Activated CD8-positive, alpha-beta T cell treated with anti-CD3 and anti-CD28 coated beads for 36 hours (primary cell): ENCODE measurements around the gene SPATA1. TPM values are rescaled to one million over a fixed set of nuclear protein-coding genes. Genes with fewer than 3 reads are reported as not detected.

Experiments
- ATAC-seq: fragments of 200-7000 bp; cut with Tn5 transposase; one replicate; pipeline ENCODE4 v1.10.0; 2021; ENCODE audit warnings: mild to moderate bottlenecking, moderate library complexity
- CTCF ChIA-PET: fragments of 350-600 bp; sonication (Branson Sonifier 250); formaldehyde crosslinking; loops from one replicate; lab custom pipeline; 2021; ENCODE audit warnings: antibody characterized with exemption; lab: Charles Lee
- POLR2A ChIA-PET: fragments of 350-600 bp; sonication (Branson Sonifier 250); formaldehyde crosslinking; loops from one replicate; lab custom pipeline; 2021; ENCODE audit warnings: antibody characterized with exemption; lab: Charles Lee
- DNase-seq: peaks from one replicate; pipeline ENCODE4 v3.0.0-alpha.2; 2020
- H3K27ac Mint-ChIP-seq: one replicate; pipeline ENCODE4 v1.8.0; 2021; ENCODE audit warnings: mild to moderate bottlenecking, mixed read lengths
- H3K27me3 Mint-ChIP-seq: one replicate; pipeline ENCODE4 v1.8.0; 2021; ENCODE audit warnings: mixed read lengths
- H3K36me3 Mint-ChIP-seq: one replicate; pipeline ENCODE4 v1.8.0; 2021; ENCODE audit warnings: low read depth, mixed read lengths
- H3K4me1 Mint-ChIP-seq: one replicate; pipeline ENCODE4 v1.8.0; 2021; ENCODE audit warnings: low read depth, mixed read lengths
- H3K4me3 Mint-ChIP-seq: one replicate; pipeline ENCODE4 v1.8.0; 2021; ENCODE audit warnings: mild to moderate bottlenecking, moderate library complexity, mixed read lengths
- H3K9me3 Mint-ChIP-seq: one replicate; pipeline ENCODE4 v1.8.0; 2021; ENCODE audit warnings: mixed read lengths
- intact Hi-C: fragments of 100-400 bp; cut with micrococcal nuclease; formaldehyde crosslinking; loops from one replicate; pipeline ENCODE4 v1.10.0; 2022
- total RNA-seq, 2 experiments: library from RNA; stranded (reverse); gene quantifications; one replicate each; pipeline ENCODE4 v1.2.3, GENCODE V29; 2021
- TF ChIP-seq, protein P1 (sequence below): fragments of 200-600 bp; IDR thresholded peaks from one replicate; pipeline ENCODE4 v1.8.0; 2022; ENCODE audit warnings: antibody characterized with exemption, mild to moderate bottlenecking

Gene SPATA1
- total RNA-seq, 2 experiments from 2014 or later, result 2.5 to 3.0 TPM

- no peak for DNase-seq
- no peak overlapping the region for H3K27ac Mint-ChIP-seq
- no peak overlapping the region for H3K4me3 Mint-ChIP-seq
- TF ChIP-seq, protein P1, sequence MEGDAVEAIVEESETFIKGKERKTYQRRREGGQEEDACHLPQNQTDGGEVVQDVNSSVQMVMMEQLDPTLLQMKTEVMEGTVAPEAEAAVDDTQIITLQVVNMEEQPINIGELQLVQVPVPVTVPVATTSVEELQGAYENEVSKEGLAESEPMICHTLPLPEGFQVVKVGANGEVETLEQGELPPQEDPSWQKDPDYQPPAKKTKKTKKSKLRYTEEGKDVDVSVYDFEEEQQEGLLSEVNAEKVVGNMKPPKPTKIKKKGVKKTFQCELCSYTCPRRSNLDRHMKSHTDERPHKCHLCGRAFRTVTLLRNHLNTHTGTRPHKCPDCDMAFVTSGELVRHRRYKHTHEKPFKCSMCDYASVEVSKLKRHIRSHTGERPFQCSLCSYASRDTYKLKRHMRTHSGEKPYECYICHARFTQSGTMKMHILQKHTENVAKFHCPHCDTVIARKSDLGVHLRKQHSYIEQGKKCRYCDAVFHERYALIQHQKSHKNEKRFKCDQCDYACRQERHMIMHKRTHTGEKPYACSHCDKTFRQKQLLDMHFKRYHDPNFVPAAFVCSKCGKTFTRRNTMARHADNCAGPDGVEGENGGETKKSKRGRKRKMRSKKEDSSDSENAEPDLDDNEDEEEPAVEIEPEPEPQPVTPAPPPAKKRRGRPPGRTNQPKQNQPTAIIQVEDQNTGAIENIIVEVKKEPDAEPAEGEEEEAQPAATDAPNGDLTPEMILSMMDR, result no peak
- intact Hi-C loops, result loop anchor here (5.0 kb wide), 1 partner anchor 46 kb away; no protein-coding TSS in a partner anchor
- H3K4me1 Mint-ChIP-seq, result peaks cover 47% of the 10 kb centered on the region
- H3K27me3 Mint-ChIP-seq, result no peaks in the 10 kb centered on the region
- ChIA-PET POLR2A (no interaction called here), CTCF (interaction anchor here (1.3 kb wide), 1 partner anchor 49 kb away, joined by 3 read pairs; no protein-coding TSS in a partner anchor)
- peaks cover 46% of the 10 kb centered on the region for H3K36me3 Mint-ChIP-seq
- no peaks in the 10 kb centered on the region for H3K9me3 Mint-ChIP-seq
- ATAC-seq, result no peak
These were observed 65.0 kb downstream of the SPATA1 start for GRCh38 chr1:84571150-84571535.

DNA sequence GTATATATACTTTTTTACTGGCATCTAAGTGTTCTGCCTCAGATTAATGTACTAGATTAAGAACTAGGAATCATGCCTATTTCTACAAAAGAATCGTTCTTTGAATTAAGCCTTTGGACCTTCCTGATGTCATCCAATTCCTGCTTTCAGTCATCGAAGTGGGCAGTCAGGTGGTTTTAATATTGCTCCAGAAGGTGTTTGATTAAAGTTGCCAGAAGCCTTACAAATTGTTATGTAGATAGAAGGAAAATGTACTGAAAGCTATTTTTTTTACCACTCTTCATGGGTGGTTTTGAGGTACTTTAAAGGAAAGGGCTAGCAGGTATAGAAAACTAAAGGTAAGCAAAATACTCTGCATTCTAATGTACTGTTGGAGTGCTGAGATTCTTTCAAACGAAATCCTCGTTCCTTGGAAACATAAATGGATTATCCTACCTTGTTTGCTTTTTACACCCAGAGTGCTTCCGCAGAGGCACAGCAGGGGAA, 67.3 kb downstream of the SPATA1 start:
- Mint-ChIP-seq H3K4me3 (peak overlapping the region; percentile 98), H3K36me3 (peaks cover 36% of the 10 kb centered on the region), H3K9me3 (no peaks in the 10 kb centered on the region), H3K27me3 (no peaks in the 10 kb centered on the region), H3K27ac (peak overlapping the region; percentile 99), H3K4me1 (peaks cover 39% of the 10 kb centered on the region)
- TF ChIP-seq, protein P1, result no peak
- intact Hi-C loops, result loop anchor here (1.0 to 5.0 kb wide), 2 partner anchors 44 to 69 kb away; no protein-coding TSS in a partner anchor
- CTCF ChIA-PET, result interaction anchor here (0.7 to 3.2 kb wide), 11 partner anchors 46 to 209 kb away, joined by 3 to 24 read pairs (median 4); partner anchors contain the start of genes GNG5 and SPATA1
- POLR2A ChIA-PET, result interaction anchor here (0.6 to 3.0 kb wide), 21 partner anchors 9 to 496 kb away, joined by 3 to 45 read pairs (median 4); partner anchors contain the start of genes GNG5, PRKACB and SPATA1
- ATAC-seq (no peak), DNase-seq (no peak)

- TF ChIP-seq, protein P1, result no peak
- H3K4me1 Mint-ChIP-seq, result peaks cover 38% of the 10 kb centered on the region
These were observed 68.0 kb downstream of the SPATA1 start, which contains the start of gene CTBS for GRCh38 chr1:84573967-84574842. Gene CTBS, minus strand, starts transcription at chr1:84574440. Its CDS starts 25 bp downstream, at chr1:84574415.

DNA sequence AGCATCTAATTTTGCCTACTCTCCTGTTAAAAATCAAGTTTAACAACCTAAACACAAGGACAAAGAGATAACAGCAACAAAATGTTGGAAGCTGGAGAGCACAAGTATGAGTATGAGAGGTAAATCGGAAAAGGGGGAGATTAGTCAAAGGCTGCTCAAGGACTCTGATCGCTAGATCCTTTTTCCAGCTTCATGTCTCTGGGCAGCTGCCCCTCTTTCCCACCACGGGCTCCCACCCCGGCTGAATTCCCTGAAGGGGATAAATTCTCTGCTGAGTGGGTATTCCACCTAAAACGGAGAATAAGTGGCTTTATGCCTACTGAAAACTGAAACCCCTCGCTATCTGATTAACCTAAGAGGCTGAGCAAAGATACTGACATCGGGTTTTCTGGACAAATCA, 68.8 kb downstream of the SPATA1 start:
- TF ChIP-seq, protein P1, result no peak
- ATAC-seq (no peak), DNase-seq (no peak)
- H3K36me3 Mint-ChIP-seq, result peaks cover 28% of the 10 kb centered on the region
- ChIA-PET POLR2A (interaction anchor here (1.1 to 3.0 kb wide), 9 partner anchors 8 to 135 kb away, joined by 3 to 45 read pairs (median 5); partner anchors contain the start of genes GNG5 and SPATA1), CTCF (interaction anchor here (1.7 to 3.2 kb wide), 4 partner anchors 38 to 133 kb away, joined by 4 to 24 read pairs (median 8); no protein-coding TSS in a partner anchor)
- H3K4me3 Mint-ChIP-seq, result peak overlapping the region; percentile 98
- no peaks in the 10 kb centered on the region for H3K27me3 Mint-ChIP-seq
- peaks cover 35% of the 10 kb centered on the region for H3K4me1 Mint-ChIP-seq
- H3K9me3 Mint-ChIP-seq, result no peaks in the 10 kb centered on the region
- peak overlapping the region; percentile 99 for H3K27ac Mint-ChIP-seq
- intact Hi-C loops, result loop anchor here (5.0 kb wide), 1 partner anchor 42 kb away; no protein-coding TSS in a partner anchor

More at GRCh38 chr1:84573967-84574842, 68.0 kb downstream of the SPATA1 start, which contains the start of gene CTBS:
- Mint-ChIP-seq H3K27ac (peak within 1 kb of the TSS; percentile 99), H3K36me3 (peaks cover 31% of the 10 kb centered on the region), H3K27me3 (no peaks in the 10 kb centered on the region), H3K9me3 (no peaks in the 10 kb centered on the region), H3K4me3 (peak within 1 kb of the TSS; percentile 98)
- CTCF ChIA-PET, result interaction anchor here (0.9 to 3.2 kb wide), 9 partner anchors 39 to 208 kb away, joined by 3 to 24 read pairs (median 4); partner anchors contain the start of genes GNG5 and SPATA1
- POLR2A ChIA-PET, result interaction anchor here (0.6 to 3.0 kb wide), 26 partner anchors 9 to 497 kb away, joined by 3 to 45 read pairs (median 4); partner anchors contain the start of genes GNG5, PRKACB and SPATA1
- ATAC-seq (peak; percentile 89), DNase-seq (peak; percentile 89)
- intact Hi-C loops, result loop anchor here (1.0 to 5.0 kb wide), 2 partner anchors 43 to 70 kb away; no protein-coding TSS in a partner anchor
